Endothelial cell of coronary artery (primary cell): ENCODE results near the gene ARHGEF38. TPM values are rescaled to one million over a fixed set of nuclear protein-coding genes. Genes with fewer than 3 reads are reported as not detected.

Experiments used
- total RNA-seq: library from RNA; depleted of rRNA; stranded (reverse); fragments of >200 nt; gene quantifications from 2 replicates; pipeline ENCODE4 v1.2.3, GENCODE V29; 2014

ARHGEF38 gene
- total RNA-seq = not detected in 2 replicates

DNA sequence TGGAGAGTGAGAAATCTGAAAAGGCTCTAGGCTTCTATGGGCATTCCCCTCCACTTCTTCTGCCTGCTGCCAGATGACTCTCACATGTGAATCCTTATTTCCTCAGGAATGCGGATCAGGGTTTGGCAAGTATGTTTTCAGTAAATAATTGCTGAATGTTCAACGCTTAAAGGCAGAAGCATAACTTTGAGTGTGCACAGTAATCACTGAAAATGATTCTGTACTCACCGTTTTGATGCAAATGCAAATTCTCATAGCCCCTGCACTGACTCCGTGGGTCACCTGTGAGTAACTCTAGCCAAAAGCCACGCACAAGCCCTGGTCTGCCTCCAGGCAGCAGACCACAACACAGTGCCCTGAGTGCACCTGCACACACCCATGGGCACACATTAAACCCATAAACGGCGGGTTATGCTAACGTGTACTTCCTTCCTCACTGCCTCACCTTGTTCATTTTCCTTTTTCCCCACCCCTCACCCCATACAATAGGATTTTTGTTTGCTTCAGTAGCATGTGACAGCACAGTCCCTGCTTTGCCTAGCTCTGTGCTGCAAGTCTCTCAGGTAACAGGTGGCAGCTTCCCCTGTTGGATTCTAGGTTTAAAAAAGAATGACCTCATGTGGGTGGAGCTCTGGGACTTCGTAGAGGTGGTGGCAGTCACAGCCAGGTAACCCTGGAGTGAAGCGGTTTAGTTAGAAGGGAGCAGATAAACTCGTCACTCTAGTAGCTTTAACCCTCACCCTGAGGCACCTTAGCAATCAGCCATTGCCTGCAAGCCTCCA is at the start of gene ARHGEF38:
ARHGEF38 (plus strand) TSS at position 656 of the 782 bp plus-strand sequence. CDS start 146 bp downstream, outside the sequence.

GRCh38 chr4:105708181-105709080 is 156.0 kb downstream of the ARHGEF38 start, which contains the start of the genes GSTCD and INTS12:
Gene GSTCD (plus strand): TSS chr4:105708784. CDS start chr4:105717614, 8,830 bp downstream.
Gene INTS12 (minus strand): TSS chr4:105708689. CDS start chr4:105700005, 8,684 bp downstream.

Other genes with a start within 250 kb of the ARHGEF38 start
- 52.2 and 56.4 TPM in 2 replicates for gene PPA2, start 78.6 kb upstream of the ARHGEF38 start, total RNA-seq
- 14.2 and 15.1 TPM in 2 replicates for gene INTS12, start 156.1 kb downstream of the ARHGEF38 start, total RNA-seq
- 10.6 and 11.6 TPM in 2 replicates for gene GSTCD, start 156.2 kb downstream of the ARHGEF38 start, total RNA-seq